Glomerular endothelial cell (primary cell): ENCODE measurements around the gene KIAA1217. TPM values are rescaled to one million over a fixed set of nuclear protein-coding genes. Genes with fewer than 3 reads are reported as not detected.
A peak's percentile ranks its signal among the peaks of the same experiment; 100 is the strongest.

ENCODE experiments used
- DNase-seq: peaks from one replicate; pipeline ENCODE4 v3.0.0-alpha.2; 2011; ENCODE audit warnings: low read depth, low spot score; ENCODE audit errors: extremely low read depth
- total RNA-seq: library from RNA; depleted of rRNA; stranded (reverse); fragments of >200 nt; gene quantifications from 2 replicates; pipeline ENCODE4 v1.2.3, GENCODE V29; 2015

KIAA1217 gene
- total RNA-seq, 1 donor from 2014 or later = 63.1 TPM

DNA sequence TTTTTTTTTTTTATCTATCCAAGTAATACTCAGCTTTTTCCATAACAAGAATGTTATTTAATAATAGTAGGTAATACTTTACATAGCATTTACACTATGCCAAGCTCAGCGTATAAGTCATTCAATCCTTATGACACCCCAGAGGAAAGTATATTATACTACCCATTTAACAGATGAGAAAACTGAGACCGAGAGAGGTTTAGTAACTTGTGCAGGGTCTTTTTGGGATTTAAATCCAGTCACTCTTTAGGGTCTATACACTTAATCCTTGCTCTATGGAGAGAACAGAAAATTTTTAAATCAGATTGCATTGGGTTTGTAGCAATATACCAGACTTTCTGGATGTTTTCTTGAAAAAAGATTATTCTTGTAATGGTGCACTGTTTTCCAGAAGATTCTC lies 322.5 kb downstream of the KIAA1217 start:
- DNase-seq = no peak

DNA sequence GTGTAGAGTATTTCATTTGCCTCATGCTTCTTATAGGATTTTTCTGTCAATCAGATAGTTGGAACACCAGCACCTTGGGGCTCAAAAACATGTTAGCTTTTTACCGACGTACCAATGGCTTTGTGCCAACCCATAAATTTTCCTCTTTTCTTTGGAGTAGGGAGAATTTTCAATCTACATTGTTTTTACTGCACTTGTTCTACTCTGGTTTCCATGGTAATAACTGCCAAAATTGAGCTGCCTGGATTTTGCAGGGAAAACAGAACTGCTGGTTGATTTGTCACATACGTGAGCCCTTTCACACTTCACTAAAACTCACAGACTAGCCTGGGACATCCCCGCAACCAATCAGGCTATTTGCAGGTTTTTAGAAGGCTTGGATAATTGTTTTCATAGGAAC lies 325.0 kb downstream of the KIAA1217 start:
- DNase-seq = no peak

DNA sequence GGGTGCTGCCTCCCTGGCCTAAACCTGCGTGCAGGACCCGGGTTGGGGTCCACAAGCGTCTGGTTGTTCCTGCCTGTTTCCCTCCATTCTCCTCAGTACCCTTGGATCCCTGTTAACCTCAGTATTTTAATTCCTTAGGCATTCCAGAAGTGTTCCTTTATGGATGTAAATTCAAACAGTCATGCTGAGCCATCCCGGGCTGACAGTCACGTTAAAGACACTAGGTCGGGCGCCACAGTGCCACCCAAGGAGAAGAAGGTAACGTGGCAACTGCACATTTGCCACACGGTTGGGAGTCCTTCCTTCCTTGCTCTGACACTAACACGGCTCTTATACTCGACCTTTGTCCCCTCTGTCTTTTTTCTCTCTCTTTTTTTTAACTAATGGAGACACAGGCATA lies 327.7 kb downstream of the KIAA1217 start:
- DNase-seq = no peak

DNA sequence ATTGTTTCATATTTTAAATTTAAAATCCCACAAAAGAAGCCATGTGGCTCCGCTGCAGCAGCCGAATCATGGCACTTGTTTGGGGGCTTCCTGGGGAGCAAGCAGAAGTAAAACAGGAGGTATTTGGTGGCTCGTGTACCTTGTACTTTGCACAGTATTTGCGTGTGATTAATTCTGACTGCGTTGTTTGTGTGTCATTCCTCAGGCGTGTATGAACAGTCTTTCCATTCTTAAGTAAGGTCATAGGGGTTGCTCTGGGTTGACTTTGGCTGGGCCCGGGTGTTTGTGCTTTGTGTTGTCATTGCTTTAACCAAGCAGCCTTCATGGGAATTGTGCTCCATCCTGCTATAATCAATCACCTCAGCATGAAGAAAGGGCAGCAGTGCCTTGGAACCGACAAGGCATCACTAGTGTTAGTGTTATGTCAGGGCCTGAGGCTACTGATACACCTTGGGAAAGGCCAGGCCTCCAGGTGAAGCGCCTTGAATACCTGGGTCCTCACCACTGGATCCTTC lies 332.4 kb downstream of the KIAA1217 start:
- DNase-seq = no peak

DNA sequence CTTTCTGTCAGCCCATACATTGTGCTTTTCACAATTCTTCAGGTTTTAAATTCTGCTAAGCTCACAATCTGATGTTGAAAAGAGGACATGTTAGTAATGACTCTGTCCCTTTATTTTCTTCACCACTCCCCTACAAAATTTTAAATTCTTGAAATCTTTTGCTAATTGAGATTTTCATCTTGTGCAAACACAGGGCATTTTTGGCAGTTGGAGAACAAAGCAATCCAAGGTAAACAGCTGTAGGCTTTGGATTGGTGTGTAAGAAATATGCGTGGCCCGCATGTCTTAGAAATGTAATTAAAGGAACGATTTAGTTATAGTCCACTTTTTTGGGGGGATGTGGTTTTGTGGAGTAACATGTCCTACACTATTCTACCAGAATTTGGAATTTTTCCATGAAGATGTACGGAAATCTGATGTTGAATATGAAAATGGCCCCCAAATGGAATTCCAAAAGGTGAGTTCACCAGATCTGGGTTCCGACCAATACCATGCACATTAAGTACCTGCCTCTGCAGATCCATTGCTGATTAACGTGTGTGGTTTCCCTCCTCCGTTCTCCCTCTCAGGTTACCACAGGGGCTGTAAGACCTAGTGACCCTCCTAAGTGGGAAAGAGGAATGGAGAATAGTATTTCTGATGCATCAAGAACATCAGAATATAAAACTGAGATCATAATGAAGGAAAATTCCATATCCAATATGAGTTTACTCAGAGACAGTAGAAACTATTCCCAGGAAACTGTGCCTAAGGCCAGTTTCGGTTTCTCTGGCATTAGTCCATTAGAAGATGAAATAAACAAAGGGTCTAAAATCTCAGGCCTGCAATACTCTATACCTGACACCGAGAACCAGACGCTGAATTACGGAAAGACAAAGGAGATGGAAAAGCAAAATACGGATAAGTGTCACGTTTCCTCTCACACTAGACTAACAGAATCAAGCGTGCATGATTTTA lies 333.7 kb downstream of the KIAA1217 start:
- no peak for DNase-seq

DNA sequence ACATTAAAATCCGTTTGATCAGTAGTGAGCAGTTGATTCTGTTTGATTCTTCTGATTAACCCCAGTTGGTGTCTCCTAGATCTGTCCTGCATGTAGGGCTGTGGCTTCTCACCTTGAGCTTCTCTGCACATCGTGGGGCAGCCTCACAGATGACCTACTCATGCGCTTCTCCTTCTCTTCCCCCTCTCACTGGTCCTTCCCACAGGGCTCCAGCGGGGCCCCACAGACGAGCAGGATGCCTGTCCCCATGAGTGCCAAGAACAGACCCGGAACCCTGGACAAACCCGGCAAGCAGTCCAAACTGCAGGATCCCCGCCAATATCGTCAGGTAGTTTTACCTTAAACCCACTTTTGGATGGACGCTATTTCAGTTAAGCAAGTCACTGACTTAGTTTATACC lies 335.8 kb downstream of the KIAA1217 start:
- no peak for DNase-seq

DNA sequence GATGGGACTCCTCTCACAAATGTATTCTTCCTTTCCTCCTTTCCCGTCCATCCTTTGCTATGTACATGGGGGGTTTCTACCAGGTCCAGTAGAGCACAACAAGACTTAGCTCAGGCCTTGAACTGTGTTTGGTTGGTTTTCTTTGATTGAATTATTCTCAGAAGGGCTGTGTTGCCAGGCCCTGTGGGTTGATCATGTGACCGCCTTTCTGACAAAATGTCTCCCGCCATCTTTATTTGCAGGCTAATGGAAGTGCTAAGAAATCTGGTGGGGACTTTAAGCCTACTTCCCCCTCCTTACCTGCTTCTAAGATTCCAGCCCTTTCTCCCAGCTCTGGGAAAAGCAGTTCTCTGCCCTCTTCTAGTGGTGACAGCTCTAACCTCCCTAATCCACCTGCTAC lies 336.6 kb downstream of the KIAA1217 start:
- no peak for DNase-seq

DNA sequence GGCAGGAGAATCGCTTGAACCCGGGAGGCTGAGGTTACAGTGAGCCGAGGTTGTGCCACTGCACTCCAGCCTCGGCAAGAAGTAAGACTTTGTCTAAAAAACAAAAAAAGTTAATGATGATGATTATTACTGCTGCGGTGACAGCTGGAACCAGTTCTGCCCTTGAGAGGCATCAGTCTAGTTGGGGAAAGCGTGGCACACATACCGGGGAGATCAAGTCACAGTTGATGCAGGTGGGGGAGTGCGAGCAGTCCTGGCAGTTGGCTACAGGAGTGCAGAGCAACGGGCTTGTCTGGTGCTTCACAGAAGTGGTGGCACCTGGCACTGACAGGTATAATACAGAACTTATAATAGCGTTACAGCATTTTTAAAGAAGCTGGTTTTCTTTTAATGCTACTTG lies 341.7 kb downstream of the KIAA1217 start:
- DNase-seq = no peak

DNA sequence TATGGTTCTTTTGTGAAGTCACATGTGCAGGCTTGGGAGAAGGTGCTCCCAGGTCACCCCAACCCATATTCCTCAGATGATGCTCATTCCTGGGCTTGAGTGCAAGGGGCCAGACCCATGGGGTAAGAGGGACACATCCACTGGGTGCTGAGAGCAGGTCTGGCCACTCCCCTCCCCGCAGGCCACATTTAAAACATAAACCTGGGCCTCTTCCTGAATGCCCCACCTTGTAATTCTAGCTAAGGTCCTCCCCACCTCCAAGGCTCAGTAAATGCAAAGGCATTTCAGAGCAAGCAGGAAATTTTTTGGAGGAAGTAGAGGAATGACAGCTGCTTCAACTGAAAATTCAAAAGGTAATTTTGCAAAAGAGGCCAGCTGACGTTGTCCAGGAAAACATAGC lies 342.2 kb downstream of the KIAA1217 start:
- DNase-seq = no peak

DNA sequence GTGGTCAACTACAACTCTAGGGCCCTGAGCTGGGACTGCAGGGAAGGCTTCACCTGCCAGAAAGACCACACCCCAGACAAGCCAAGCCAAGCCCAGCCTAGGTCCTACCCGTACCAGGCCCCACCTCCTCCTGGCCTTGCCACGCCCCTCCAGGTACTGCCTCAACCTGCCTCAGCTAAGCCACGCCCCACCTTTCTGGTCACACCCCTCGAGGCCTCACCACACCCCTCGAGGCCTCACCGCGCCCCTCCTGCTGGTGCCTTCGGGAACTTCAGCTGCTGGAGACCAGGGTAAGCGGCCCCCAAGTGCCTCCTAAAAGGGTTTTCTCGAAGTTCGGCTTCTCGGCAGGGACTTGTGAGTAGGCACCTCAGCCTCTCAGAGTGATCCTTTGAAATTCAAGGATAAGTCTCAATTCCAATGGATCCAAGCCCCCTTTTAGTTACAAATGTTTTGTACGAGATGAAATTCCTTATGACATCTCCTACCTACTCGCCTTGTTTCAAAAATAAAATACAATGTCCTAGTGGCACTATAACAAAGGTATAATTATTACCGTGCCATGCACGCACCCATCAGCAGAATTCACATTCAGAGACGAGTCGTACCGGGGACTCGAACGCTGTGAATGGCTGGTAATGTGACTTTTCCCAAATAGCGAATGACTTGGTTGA lies 343.5 kb downstream of the KIAA1217 start:
- no peak for DNase-seq

DNA sequence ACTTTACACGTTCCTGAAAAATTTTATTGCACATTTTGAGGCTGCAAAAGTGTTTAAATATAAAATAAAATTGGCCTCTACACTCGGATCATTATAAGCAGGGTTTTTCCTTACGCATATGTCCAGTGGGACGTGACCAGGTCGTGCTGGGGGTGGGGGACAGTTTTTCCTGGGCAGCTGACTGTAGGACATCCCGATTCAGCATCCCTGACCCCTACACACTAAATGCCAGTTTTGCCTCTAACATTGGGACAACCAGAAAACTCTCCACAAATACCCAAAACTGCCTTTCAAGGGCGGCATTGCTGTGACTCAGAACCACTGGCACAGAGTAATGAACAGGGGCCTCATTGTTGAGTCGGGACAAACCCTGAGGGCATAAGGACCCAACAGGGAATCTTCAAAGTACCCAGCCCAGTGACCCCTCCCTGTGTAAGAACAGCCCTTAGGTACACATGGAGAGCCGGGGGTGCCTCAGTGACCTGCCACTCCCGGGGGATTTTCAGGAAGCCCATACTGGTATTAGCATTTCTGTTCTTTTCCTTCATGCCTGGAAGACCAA lies 344.2 kb downstream of the KIAA1217 start:
- DNase-seq = no peak

DNA sequence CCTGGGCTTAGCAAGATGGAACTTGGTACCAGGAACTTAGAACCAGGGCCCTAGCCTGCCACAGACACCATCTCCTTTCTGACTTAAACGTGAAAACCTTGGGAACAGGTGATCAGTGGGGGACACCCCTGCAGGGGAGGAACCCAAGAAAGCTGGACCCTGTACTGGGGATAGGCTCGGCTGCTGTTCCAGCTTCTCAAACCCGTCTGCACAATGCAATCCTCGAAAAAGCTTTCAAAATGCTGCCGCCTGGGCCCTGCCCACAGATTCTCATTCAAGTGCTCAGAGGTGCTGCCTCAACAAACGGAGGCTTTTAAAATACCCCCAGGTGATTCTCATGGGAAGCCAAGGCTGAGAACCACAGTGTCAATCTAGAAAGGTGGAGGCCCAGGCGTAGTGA lies 345.1 kb downstream of the KIAA1217 start:
- no peak for DNase-seq

DNA sequence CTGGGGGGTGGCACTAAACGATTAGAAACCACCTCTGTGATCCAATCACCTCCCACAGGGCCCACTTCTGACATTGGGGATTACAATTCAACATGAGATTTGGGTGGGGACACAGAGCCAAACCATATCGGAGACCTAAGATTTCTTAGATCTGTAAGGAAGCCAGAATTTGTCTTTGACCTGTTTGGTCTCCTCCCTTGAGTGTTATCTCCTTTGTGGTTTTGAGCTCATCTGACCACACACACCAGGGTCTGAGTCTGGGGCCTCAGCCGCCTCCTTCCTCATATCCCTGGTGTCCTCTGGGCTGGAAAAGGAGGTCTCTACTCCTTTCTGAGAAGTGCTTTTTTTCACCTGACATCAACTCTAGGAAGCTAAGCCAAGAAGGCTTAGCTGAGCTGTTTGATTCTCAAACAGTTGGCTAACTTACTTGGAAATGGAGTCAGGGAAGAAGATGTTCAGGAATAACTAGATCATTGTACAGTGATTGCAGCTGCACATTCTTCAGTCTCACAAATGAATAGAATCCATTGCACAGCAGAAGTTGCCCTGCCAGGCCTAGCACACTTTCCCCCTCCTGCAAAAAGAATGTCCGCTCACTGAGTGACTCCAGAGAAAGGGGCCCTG lies 347.3 kb downstream of the KIAA1217 start:
- DNase-seq = no peak

DNA sequence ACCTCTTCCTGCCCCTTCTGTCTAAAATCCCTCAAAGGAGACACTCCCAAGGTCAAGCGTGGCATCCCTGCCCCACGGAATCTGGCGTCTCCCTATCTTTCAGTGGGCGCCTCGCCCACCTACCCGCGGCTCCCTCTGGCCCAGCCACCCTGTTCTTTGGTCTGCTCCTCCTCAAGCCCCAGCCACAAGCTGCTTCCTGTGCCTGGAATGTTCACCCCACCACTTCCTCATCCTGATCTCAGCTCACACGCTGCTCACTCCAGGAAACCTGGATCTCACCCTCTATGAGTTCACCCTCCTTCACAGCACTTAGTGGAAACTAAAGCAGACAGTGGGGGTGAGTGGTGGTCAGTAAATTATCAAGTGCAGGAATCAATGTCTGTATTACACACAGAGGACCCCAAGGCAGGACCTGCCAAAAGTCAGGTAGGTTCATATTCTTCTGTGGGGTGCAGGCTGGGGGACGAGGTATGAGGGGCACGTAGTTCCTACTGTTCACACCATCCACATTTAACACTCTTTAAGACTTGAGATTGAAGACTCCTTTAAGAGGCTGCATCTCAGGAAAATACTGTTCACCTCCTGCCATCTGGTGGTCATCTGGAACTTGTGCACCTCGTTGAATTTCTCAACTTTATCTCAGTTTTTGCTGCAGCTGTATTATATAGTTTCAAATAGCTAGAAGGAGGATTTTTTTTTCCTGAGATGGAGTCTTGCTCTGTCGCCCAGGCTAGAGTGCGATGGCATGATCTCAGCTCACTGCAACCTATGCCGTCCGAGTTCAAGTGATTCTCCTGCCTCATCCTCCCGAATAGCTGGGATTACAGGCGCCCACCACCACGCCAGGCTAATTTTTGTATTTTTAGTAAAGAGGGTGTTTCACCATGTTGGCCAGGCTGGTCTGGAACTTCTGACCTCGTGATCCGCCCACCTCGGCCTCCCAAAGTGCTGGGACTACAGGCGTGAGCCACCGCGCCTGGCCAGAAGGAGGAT lies 348.1 kb downstream of the KIAA1217 start:
- peak; percentile 65 for DNase-seq

DNA sequence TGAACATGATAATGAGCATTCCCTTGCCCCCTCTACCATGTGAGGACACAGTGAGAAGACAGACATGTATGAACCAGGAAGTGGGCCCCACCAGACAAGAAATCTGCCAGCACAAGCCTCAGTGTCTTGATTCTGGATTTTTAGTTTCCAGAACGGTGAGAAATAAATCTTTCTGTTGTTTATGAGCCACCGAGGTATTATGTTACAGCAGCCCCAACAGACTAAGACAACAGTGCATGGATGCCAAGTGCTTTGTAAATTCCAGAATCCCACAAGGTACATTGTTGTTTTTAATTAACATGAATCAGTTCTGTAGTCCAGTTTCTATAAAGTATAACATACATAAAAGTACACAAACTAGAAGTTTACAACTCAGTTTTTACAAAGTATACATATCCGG lies 352.5 kb downstream of the KIAA1217 start:
- DNase-seq = no peak

DNA sequence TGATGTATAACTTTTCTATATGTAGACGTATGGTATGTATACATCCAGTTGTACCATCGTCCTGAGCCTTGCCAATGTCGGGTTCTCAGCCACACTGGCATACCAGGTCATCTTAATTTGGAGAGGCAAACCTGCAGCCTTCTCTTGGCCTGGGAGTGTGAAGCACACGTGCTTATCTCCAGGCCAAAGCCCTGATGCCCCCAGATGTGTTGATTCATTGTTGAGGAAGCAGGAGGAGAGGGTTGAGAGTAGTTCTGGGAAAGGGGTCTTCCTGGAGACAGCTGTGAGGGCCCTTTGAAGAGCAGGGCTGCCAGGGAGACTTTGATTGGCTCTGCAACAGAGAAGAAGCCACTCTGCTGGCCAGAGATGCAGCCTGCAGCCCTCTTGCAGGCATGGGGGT lies 359.1 kb downstream of the KIAA1217 start:
- DNase-seq = no peak

DNA sequence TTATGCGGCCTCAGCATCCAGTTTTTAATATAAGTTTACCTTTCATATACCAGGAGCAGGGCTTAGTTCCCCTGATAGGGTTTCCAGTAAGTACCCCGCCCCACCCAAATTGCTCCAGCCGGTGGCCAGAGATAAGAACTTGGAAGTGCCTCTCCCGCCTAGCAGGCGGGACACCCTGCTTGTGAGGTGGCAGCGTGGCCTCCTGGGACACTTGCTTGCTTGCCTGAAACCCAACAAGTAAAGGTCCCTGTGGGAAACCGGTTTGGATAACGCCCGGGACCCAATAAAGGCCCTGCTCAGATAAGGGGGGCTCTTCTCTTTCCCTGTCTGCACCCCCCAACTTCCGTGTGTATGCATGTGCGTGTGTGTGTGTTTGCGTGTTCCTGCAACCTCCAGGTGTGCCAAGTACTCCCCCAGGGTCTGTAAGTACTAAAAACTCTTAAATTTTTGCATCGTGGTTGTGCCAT lies 360.4 kb downstream of the KIAA1217 start:
- no peak for DNase-seq

DNA sequence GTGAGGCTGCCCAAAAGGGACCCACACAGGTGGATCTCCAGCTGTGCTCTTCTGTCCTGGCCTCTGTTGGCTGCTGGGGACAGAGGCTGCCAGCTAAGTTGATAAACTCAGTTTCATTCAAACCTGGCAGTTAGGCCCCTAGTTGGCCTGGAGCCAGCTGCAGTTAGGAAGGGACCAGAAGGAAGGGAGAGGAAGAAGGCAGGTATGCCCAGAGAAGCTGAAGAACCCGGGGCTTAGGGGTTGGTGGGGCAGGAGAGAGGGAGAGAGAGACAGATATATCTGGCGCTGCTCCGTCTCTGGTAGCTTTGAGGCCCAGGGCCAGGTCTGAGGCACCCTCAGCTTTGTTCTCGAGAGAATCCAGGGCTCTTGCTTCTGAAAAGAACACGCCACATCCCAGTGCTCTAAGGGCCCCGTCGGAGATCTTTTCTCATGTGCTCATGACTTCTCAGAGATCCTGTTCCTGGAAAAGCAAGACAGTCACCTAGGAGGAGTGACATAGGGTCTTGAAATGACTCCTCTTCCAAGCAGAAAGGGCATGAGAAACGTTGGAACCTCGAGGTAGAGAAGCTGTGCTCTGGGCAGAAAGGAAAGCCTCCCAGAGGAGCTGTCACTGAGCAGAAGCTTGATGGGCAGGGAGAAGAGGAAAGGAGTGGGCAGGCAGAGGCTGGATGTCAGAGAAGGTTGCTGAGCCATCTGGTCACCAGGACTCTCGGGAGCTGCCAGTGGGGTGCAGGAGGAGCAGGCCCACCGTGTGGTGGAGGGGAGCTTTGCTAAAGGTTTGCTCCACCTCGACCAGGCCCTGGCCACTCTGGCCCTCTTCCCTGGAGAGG lies 361.1 kb downstream of the KIAA1217 start:
- DNase-seq = no peak
